Fibroblast of skin of left quadriceps (primary cell): Measurements from ENCODE around the gene ISOC2.
A peak's percentile ranks its signal among the peaks of the same experiment; 100 is the strongest.
"Not testable (repeated sequence)": the region's sequence is repeated elsewhere in the genome, so short reads cannot be mapped to it uniquely, and the experiment has no call there.

Experiments
- DNase-seq, 2 experiments: peaks; one replicate each; pipeline ENCODE4 v3.0.0-alpha.2; 2013; ENCODE audit warnings: low read depth in 2 of 2

ISOC2 gene

DNA sequence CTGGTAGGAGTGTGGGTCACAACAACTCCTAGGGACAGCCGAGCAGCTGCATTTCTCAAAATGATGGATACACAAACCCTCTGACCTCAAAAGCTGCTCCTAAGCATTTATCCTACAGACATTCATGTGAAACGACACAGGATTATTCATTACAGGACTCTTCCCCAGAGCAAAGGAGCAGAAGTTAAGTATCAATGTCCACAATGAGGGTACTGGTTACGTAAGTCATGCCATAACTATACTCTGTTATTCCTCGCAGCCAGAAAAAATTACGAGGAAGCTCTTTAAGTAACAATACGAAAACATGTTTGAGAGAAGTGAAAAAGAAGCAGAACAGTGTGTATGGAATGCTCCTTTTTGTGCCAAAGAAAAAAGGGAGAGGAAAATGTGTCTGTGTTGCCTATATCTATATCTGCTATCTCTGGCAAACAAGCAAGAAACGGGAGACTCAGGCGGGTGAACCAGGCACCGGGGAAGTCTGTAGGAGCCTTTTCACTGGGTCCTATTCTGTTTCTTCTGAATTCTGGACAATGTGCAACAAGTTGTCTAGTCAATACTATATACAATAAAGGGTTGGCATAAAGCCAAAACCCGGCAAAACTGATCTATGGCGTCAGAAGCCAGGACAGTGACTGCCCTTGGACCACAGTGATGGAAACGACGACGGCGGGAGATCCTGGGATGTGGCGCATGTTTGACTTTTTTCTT lies 1.3 kb downstream of the ISOC2 start:
- no peak for DNase-seq

GRCh38 chr19:55459551-55459949 lies 1.9 kb downstream of the ISOC2 start:
- DNase-seq = no peak

DNA sequence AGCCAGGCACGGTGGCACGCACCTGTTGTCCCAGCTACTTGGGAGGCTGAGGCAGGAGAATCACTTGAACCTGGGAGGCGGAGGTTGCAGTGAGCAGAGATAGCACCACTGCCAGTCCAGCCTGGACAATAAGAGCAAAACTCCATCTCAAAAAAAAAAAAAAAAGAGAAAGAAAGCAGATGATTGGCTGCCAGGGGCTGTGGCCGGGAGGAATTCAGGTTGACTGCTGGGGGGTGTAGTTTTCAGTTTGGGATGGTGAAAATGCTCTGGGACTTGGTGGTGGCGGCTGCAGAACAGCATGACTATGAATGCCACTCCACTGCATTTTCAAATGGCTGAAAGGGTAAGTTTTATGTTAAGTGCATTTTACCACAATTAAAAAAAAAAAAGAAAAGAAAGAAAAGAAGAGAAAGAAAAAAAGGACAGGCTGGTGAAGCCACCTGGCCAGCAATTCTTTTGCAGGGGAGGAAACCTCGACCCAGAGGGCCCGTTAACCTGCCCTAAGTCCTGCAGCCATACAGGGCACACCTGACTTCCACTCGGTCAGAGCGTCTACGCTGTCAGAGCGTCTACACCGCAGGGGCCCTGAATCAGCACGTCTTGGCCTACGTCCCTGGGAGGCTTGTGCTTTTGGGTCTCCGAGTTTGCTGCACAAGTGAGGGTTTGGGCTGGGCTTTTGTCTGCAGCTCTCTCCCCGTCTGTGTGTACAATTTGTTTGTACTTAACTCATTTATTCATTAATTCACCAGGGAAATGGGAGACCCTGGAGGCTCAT lies 3.6 kb downstream of the ISOC2 start:
- no peak for DNase-seq

DNA sequence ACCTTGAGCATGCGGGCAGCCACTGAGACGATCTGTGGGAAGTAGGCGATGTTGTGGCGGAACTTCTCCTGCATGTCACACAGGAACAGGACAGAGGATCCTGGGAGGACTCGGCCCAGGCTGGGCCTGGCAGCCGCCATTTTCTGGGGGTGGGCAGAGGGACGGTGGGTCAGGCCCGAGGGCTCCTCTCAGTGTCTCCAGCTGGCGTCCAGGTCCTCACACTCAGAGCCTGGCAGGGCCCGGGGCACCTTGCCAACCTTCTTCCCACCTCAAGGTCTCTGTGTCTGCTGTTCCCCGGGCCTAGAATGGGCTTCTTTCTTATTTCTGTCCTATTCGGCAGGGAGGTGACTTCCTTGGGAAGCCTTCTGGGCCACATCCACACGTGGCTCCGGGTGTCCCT lies 5.1 kb downstream of the ISOC2 start:
- DNase-seq = no peak

DNA sequence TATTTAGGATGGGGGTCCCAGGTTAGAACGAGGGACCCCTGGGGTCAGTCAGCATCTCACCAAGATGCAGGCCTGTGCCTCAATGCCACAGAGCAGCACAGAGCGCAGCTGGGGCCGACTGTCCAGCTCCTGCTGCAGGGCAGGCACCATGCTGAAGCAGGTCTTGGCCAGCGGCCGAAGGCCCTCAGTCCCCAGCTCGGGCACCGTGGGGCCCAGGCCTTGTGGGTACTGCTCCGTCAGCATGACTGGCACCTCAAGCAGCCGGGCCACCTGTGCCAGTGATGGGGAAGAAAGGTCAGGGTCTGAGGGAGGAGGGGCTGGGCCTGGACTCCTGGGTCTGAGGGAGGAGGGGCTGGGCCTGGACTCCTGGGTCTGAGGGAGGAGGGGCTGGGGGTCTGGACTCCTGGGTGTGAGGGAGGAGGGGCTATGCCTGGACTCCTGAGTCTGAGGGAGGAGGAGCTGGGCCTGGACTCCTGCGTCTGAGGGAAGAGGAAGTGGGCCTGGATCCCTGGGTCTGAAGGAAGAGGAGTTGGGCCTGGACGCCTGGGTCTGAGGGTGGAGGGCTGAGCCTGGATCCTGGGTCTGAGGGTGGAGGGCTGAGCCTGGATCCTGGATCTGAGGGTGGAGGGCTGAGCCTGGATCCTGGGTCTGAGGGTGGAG lies 5.7 kb downstream of the ISOC2 start:
- no peak for DNase-seq

DNA sequence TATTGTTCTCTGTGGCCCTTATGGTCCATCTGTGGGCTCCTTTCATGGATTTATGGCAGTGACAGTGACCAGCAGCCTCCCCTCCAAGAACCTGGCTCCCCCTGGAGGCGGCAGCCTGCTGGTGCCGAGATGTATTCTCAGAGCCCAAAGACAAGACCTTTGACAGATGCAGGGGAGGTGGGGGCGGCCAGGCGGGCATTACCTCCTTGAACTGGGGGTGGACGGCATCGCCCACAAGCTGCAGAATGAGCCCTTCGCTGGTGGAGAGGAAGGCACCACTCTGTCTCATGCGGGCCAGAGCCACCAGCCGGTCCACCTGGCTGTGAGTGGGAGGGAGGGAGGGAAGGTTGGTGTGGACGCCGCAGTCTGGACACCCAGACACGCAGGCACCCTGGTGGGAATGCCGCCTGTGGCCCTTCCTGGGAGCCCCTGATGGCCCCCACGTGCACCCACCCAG lies 6.6 kb downstream of the ISOC2 start:
- no peak for DNase-seq

GRCh38 chr19:55453511-55454260 lies 7.8 kb downstream of the ISOC2 start:
- no peak for DNase-seq

- DNase-seq = peak in 1 of 2 experiments; percentile 41
Observed at GRCh38 chr19:55452749-55453346, 8.6 kb downstream of the ISOC2 start.

GRCh38 chr19:55451965-55452748 lies 9.3 kb downstream of the ISOC2 start:
- no peak for DNase-seq

GRCh38 chr19:55451163-55451964 lies 10.1 kb downstream of the ISOC2 start:
- no peak for DNase-seq

DNA sequence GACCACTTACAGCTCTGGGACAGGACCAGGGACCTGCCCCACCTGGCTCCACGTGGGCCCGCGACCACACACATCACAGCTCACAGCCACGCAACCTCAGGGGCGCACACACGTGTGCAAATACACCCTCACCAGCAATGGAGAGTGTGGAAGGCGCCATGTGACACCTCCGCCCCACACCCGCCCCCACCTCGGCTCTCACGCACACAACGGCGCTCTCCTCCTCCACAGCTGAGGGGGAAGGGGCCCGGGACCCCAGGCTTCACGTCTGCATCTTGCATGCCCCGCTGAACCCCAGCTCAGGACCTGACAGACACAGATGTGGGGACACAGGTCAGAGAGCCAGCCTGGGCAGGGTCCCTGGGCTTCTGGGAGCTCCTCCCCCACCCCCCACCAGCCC lies 12.0 kb downstream of the ISOC2 start:
- DNase-seq = no peak

GRCh38 chr19:55448175-55448490 lies 13.3 kb downstream of the ISOC2 start:
- DNase-seq = not testable (repeated sequence)

DNA sequence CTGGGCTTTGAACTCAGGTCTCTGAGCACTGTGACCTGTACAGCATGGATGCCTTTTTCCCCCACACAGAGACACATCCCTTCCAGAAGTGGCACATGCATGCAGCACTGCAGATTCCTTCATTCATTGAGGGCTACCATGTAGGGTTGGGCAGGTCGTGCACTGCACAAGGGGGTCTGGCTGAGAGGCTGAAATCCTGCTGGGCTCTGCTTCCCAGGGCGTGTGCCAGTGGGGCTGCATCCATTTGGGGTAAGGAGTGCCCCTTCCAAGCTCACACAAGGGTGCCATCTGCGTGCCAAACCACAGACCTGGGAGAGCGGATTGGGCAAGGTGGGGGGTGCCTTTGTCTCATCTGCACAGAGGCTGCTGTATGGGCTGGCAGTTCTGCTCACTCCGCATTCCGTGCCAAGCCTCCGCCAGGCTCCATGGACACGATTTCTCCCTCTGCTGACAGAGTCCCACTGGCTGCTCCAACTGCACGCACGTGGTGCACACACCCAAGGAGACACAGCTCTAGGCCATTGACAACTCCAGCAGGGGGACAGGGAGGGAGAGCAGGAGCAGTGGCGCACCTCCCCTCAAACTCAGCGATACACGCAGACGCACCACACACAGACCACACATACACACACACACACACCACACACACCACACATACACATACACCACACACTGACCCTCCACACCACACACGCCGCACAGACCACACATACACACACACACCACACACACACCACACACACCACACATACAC lies 13.8 kb downstream of the ISOC2 start:
- no peak for DNase-seq

DNA sequence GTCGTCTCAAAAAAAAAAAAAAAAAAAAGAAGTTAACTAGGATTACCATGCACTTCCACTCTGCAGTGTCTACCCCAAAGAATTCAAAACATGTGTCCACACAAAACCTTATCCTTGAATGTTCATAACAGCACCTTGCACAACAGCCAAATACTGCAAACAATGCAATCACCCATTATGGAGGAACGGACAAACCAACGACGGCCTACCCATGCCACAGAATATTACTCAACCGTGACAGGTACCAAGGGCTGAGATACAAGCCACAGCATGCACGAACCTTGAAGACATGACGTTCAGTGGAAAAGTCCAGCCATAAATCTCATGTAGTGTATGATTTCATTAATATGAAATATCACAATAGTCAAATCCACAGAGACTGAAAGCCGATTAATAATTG lies 15.4 kb downstream of the ISOC2 start:
- DNase-seq = no peak

DNA sequence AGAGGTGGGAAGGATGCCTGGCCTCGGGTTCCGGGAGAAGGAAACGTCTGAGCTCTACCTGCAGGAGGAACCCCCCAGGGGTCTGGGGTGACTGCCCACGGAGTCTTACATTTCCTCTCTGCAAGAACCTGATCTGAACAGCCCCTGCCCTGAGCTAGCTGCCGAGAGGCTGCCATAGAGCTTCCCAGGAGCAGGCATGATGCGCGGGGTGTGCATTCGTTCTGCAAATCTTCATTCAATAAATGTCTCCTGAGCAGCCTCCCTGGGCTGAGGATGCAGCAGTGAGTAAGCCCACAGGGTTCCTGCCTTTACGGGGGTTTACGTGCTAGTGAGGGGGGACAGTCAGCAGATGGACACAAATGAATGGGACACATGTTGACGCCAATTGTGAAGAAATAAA lies 16.8 kb downstream of the ISOC2 start:
- no peak for DNase-seq

DNA sequence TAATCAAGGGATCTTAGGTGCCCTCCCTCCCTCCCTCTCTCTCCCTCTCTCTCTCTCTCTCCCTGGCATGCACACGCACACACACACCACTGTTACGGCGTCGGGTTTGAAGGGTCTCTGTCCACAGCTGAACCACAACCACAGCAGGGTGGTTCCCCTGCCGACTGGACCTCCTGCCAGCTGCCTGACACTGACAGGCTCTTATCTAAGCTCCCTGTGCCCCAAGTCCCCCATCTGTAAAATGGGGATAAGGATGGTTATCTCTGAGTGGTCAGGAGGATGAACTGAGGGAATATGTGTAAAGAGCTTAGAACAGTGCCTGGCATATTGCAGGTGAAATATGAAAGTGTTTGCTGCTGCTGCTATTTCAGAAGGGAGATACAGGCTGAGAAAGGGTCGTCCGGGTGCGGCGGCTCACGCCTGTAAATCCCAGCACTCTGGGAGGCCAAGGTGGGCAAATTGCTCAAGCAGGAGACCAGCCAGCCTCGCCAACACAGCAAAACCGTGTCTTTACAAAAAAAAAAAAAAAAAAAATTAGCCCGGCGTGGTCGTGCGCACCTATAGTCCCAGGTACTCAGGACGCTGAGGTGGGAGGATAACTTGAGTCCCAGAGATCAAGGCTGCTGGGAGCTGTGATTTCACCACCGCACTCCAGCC lies 17.5 kb downstream of the ISOC2 start:
- DNase-seq = no peak

DNA sequence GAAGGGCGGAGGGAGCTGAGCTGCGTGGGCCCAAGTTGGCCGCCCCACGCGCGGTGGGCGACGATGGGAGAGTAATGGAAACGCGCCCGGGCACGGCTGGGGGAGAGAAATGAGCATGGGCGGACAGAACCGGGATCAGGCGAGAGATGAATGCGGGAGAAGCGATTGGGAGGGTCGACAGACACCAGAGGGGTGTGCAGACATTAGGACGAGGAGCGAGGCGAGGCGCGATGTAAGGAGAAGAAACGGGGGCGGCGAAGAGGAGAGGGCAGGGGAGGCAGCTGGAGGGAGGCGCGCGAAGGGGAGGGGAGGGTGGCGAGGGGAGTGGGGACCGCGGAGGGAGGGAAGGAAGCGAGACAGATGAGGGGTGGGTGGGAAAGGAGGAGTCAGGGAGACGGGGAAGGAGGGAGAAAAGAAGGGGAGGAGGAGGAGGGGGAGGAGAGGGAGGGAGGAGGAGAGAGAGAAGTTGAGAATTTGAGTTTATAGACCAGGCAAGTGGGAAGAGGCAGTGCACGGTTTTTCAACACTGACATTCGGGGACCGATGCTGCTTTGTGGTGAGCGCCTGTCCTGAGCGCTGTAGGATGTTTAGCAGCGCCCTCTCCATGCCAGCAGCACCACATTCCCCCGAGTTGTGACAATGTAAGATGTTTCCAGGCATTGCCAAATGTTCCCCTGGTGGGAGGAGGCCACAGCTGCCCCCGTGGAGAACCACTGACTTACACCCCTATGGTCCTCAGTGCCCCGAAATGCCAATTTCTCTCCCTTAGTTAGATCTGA lies 18.2 kb downstream of the ISOC2 start, which contains the start of gene SHISA7:
Gene SHISA7, minus strand, starts transcription at position 256 of the 779 bp plus-strand sequence. CDS start 437 bp downstream, outside the sequence.
- no peak for DNase-seq
